ENCODE measurements around the gene SOX1. TPM values are rescaled to one million over a fixed set of nuclear protein-coding genes. Genes with fewer than 3 reads are reported as not detected.

The SOX1 gene
- total and polyA plus RNA-seq, 2 donors (not counting 3 experiments of a cell fraction or from before 2014, with no cell fraction given), result not detected

DNA sequence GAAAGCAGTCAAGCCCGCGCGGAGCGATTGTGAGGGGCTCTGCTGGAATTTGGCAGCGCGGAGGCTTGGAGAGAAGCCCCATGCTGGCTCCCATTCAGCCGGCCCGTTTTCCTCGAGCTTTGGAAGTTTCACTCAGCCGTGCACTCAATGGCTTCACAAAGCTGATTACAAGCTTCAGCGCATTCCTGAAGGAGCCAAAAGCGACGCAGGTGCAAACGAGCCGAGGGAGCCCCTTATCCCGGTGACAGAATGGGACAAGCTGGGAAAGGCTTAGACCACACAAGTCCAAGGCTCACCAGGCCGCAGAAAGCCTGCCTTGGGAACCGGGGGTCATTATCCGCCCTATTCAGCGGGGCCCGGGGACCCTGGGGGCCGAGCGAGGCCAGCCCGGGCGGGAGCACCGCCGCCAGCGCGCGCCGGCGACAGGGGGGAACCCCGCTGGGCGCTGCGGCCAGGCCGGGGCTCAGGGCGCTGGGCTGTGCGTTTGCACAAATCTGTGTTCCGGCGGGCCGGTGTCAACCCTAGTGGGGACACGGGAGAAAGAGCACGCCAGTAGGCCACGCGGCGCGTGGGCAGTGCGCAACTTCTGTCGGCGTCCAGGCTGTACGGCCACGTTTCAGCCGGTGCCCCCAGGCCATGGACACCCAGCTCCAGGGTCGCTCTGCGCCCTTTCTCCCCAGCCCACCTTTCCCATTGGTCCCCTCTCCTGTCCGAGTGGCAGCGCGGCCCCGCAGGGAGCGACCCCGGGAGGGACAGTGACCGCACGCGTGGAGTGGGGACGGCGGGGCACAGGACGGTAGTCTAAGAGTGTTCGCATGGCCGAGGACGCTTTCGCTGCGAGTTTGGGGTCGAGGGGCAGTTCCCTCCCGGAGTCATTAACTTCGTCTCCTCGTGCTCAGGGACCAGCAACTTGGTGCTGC lies 37.3 kb downstream of the SOX1 start:
- FAIRE-seq (no peak), DNase-seq (ENCODE audit: low read depth, low spot score) (no peak)
- Histone ChIP-seq H2AFZ (ENCODE audit: low read depth, low read length) (no peak overlapping the region), H3K9ac (replicated peaks; ENCODE audit: extremely low read depth, insufficient read depth, low read length) (no peak overlapping the region), H3K4me1 (ENCODE audit: control insufficient read depth, extremely low read depth, insufficient read depth, low read length) (no peaks in the 10 kb centered on the region), H3K27me3 (ENCODE audit: control insufficient read depth in 2 of 2, insufficient read depth in 2 of 2, low read length in 2 of 2) (peaks cover 17 to 24% of the 10 kb centered on the region in 2 experiments), H3K4me3 (replicated peaks in 1 of 3; ENCODE audit: insufficient read depth in 1 of 3, low read depth in 1 of 3, low read length in 3 of 3) (no peak overlapping the region), H3K4me2 (ENCODE audit: insufficient read depth, low read length) (no peak overlapping the region), H4K20me1 (replicated peaks; ENCODE audit: control insufficient read depth, extremely low read depth, insufficient read depth, low read length) (no peaks in the 10 kb centered on the region), H3K36me3 (ENCODE audit: control insufficient read depth in 2 of 2, extremely low read depth in 1 of 2, insufficient read depth in 2 of 2, low read length in 2 of 2) (no peaks in the 10 kb centered on the region), H3K9me3 (replicated peaks; ENCODE audit: control insufficient read depth, insufficient read depth, low read length) (no peaks in the 10 kb centered on the region), H3K79me2 (ENCODE audit: control insufficient read depth, insufficient read depth, low read length) (no peaks in the 10 kb centered on the region), H3K27ac (ENCODE audit: insufficient read depth, low read depth, low read length) (no peak overlapping the region), H3K9me1 (replicated peaks; ENCODE audit: control insufficient read depth, extremely low read depth, insufficient read depth, low read length) (no peaks in the 10 kb centered on the region)
- ChIA-PET POLR2A (no interaction called here), CTCF (no interaction called here)
- intact Hi-C loops (cut with micrococcal nuclease), result no loop called here
- dilution Hi-C loops (cut with MboI; ENCODE audit: extremely low pct_ligation_motif_present, low sequenced_read_pairs), result no loop called here
- TF ChIP-seq, protein P1, sequence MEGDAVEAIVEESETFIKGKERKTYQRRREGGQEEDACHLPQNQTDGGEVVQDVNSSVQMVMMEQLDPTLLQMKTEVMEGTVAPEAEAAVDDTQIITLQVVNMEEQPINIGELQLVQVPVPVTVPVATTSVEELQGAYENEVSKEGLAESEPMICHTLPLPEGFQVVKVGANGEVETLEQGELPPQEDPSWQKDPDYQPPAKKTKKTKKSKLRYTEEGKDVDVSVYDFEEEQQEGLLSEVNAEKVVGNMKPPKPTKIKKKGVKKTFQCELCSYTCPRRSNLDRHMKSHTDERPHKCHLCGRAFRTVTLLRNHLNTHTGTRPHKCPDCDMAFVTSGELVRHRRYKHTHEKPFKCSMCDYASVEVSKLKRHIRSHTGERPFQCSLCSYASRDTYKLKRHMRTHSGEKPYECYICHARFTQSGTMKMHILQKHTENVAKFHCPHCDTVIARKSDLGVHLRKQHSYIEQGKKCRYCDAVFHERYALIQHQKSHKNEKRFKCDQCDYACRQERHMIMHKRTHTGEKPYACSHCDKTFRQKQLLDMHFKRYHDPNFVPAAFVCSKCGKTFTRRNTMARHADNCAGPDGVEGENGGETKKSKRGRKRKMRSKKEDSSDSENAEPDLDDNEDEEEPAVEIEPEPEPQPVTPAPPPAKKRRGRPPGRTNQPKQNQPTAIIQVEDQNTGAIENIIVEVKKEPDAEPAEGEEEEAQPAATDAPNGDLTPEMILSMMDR (IDR thresholded peaks at IDR 0.05; ENCODE audit: extremely low read depth in 1 of 2, insufficient read depth in 1 of 2, low read depth in 1 of 2, low read length in 2 of 2), result no peak
- peak; percentile 60 for TF ChIP-seq EZH2 (IDR thresholded peaks at IDR 0.05; ENCODE audit: borderline replicate concordance, low read depth, low read length, severe bottlenecking)
- no TSS peak for BruUV-seq (replicated peaks)

DNA sequence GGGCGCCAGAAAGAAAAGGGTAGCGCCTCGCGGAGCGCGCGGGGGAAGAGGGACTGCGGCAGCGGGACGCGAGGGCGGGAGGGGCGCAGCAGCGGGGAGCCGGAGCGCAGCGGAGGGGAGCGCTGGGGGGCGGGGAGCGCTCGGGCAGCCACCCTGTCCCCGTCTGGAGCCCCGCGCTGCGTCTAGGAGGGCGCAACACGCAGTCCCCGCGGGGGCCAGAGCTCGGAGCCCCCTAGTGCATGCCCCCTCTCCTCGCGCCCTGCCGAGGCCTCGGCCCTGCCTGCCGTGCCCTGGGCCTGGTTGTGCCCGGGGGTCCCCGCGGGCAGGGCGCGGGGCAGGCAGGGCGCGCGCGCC lies 37.9 kb downstream of the SOX1 start:
- Histone ChIP-seq H4K20me1 (replicated peaks; ENCODE audit: control insufficient read depth, extremely low read depth, insufficient read depth, low read length) (no peaks in the 10 kb centered on the region), H3K4me1 (ENCODE audit: control insufficient read depth, extremely low read depth, insufficient read depth, low read length) (no peaks in the 10 kb centered on the region), H3K9me3 (replicated peaks; ENCODE audit: control insufficient read depth, insufficient read depth, low read length) (no peaks in the 10 kb centered on the region), H3K9ac (replicated peaks; ENCODE audit: extremely low read depth, insufficient read depth, low read length) (no peak overlapping the region), H2AFZ (ENCODE audit: low read depth, low read length) (no peak overlapping the region), H3K27me3 (ENCODE audit: control insufficient read depth in 2 of 2, insufficient read depth in 2 of 2, low read length in 2 of 2) (peaks cover 17 to 24% of the 10 kb centered on the region in 2 experiments), H3K4me2 (ENCODE audit: insufficient read depth, low read length) (no peak overlapping the region), H3K27ac (ENCODE audit: insufficient read depth, low read depth, low read length) (no peak overlapping the region), H3K9me1 (replicated peaks; ENCODE audit: control insufficient read depth, extremely low read depth, insufficient read depth, low read length) (no peaks in the 10 kb centered on the region), H3K79me2 (ENCODE audit: control insufficient read depth, insufficient read depth, low read length) (no peaks in the 10 kb centered on the region), H3K36me3 (ENCODE audit: control insufficient read depth in 2 of 2, extremely low read depth in 1 of 2, insufficient read depth in 2 of 2, low read length in 2 of 2) (no peaks in the 10 kb centered on the region), H3K4me3 (replicated peaks in 1 of 3; ENCODE audit: insufficient read depth in 1 of 3, low read depth in 1 of 3, low read length in 3 of 3) (no peak overlapping the region)
- FAIRE-seq (no peak), DNase-seq (ENCODE audit: low read depth, low spot score) (no peak)
- dilution Hi-C loops (cut with MboI; ENCODE audit: extremely low pct_ligation_motif_present, low sequenced_read_pairs) (no loop called here), intact Hi-C loops (cut with micrococcal nuclease) (no loop called here)
- no TSS peak for BruUV-seq (replicated peaks)
- ChIA-PET CTCF (no interaction called here), POLR2A (no interaction called here)
- no peak for TF ChIP-seq POLR2A (IDR thresholded peaks at IDR 0.05; ENCODE audit: low read depth, low read length)
- TF ChIP-seq EZH2 (IDR thresholded peaks at IDR 0.05; ENCODE audit: borderline replicate concordance, low read depth, low read length, severe bottlenecking), result peak; percentile 6
